OCI-LY3 (cell line): ENCODE data around the gene ZNF862.

Experiments
- H2AFZ ChIP-seq: fragments of 200-600, 300-600 bp; shearing (Covaris generic); 2 replicates; pipeline ENCODE4 v1.6.0; 2014; ENCODE audit warnings: antibody characterized with exemption, low read depth, low read length
- H3K27ac ChIP-seq: fragments of 200-600, 300-600 bp; sonication (generic); 2 replicates; pipeline ENCODE4 v1.5.1; 2014; ENCODE audit warnings: mild to moderate bottlenecking, low read length, moderate library complexity, mixed read lengths
- H3K27me3 ChIP-seq: fragments of 200-600, 300-600 bp; sonication (generic); 2 replicates; pipeline ENCODE4 v1.6.1; 2014; ENCODE audit warnings: low read depth, low read length, mixed read lengths
- H3K36me3 ChIP-seq: fragments of 200-600, 300-600 bp; sonication (generic); replicated peaks from 2 replicates; pipeline ENCODE3; 2014; ENCODE audit warnings: low read depth, low read length, mixed read lengths
- H3K4me1 ChIP-seq: fragments of 300-600, 200-600 bp; sonication (generic); 2 replicates; pipeline ENCODE4 v1.6.1; 2014; ENCODE audit warnings: low read length, mixed read lengths
- H3K4me2 ChIP-seq: fragments of 200-600, 300-600 bp; sonication (generic); 2 replicates; pipeline ENCODE4 v1.6.1; 2014; ENCODE audit warnings: low read length, mixed read lengths
- H3K4me3 ChIP-seq: fragments of 300-600, 200-600 bp; sonication (generic); 2 replicates; pipeline ENCODE4 v1.5.1; 2014; ENCODE audit warnings: antibody characterized with exemption, mild to moderate bottlenecking, low read length, moderate library complexity
- H3K79me2 ChIP-seq: fragments of 300-600, 200-600 bp; shearing (Covaris generic); 2 replicates; pipeline ENCODE4 v1.6.1; 2014; ENCODE audit warnings: mild to moderate bottlenecking, low read length, mixed read lengths
- H3K9ac ChIP-seq: fragments of 300-600, 200-600 bp; shearing (Covaris generic); 2 replicates; pipeline ENCODE4 v1.6.0; 2014; ENCODE audit warnings: mild to moderate bottlenecking, low read length, moderate library complexity
- H3K9me3 ChIP-seq: fragments of 200-600, 300-600 bp; shearing (Covaris generic); 2 replicates; pipeline ENCODE4 v1.6.1; 2014; ENCODE audit warnings: low read length, mixed read lengths; ENCODE audit not compliant: insufficient read depth
- H4K20me1 ChIP-seq: fragments of 200-600, 300-600 bp; sonication (generic); 2 replicates; pipeline ENCODE4 v1.6.1; 2016; ENCODE audit warnings: low read length, mixed read lengths; ENCODE audit not compliant: insufficient read depth
- EZH2phosphoT487 ChIP-seq: fragments of 200-600 bp; shearing (Covaris generic); IDR thresholded peaks from 2 replicates; pipeline ENCODE4 v1.6.1; 2018; ENCODE audit warnings: antibody characterized with exemption, mixed run types, low read depth
- TF ChIP-seq, protein P1 (sequence below): fragments of 200-600, 300-600 bp; sonication (generic); IDR thresholded peaks from 2 replicates; pipeline ENCODE4 v1.5.1; 2014; ENCODE audit warnings: antibody characterized with exemption, low read length, low read depth

Gene ZNF862

DNA sequence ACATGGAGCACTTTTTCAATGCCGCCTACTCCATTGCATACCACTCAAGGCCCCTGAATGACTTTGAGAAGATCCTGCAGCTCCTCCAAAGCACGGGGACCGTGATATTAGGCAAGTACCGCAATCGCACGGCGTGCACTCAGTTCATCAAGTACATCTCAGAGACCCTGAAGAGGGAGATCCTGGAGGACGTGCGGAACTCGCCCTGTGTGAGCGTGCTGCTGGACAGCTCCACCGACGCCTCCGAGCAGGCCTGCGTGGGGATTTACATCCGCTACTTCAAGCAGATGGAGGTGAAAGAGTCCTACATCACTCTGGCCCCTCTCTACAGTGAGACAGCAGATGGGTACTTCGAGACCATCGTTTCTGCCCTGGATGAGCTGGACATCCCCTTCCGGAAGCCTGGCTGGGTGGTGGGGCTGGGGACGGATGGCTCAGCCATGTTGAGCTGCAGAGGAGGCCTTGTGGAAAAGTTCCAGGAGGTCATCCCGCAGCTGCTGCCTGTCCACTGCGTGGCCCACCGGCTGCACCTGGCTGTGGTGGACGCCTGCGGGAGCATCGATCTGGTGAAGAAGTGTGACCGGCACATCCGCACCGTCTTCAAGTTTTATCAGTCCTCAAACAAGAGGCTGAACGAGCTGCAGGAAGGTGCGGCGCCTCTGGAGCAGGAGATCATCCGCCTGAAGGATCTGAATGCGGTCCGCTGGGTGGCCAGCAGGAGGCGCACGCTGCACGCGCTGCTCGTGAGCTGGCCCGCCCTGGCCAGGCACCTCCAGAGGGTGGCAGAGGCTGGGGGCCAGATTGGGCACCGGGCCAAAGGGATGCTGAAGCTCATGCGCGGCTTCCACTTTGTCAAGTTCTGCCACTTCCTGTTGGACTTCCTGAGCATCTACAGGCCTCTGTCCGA, 22.9 kb downstream of the ZNF862 start:
- Histone ChIP-seq H3K4me3 (no peak overlapping the region), H3K9me3 (no peaks in the 10 kb centered on the region), H3K4me1 (no peaks in the 10 kb centered on the region), H2AFZ (no peak overlapping the region), H3K4me2 (no peak overlapping the region), H4K20me1 (no peaks in the 10 kb centered on the region), H3K27ac (no peak overlapping the region), H3K27me3 (no peaks in the 10 kb centered on the region), H3K79me2 (no peaks in the 10 kb centered on the region), H3K36me3 (no peaks in the 10 kb centered on the region), H3K9ac (no peak overlapping the region)
- no peak for TF ChIP-seq EZH2phosphoT487
- TF ChIP-seq, protein P1, sequence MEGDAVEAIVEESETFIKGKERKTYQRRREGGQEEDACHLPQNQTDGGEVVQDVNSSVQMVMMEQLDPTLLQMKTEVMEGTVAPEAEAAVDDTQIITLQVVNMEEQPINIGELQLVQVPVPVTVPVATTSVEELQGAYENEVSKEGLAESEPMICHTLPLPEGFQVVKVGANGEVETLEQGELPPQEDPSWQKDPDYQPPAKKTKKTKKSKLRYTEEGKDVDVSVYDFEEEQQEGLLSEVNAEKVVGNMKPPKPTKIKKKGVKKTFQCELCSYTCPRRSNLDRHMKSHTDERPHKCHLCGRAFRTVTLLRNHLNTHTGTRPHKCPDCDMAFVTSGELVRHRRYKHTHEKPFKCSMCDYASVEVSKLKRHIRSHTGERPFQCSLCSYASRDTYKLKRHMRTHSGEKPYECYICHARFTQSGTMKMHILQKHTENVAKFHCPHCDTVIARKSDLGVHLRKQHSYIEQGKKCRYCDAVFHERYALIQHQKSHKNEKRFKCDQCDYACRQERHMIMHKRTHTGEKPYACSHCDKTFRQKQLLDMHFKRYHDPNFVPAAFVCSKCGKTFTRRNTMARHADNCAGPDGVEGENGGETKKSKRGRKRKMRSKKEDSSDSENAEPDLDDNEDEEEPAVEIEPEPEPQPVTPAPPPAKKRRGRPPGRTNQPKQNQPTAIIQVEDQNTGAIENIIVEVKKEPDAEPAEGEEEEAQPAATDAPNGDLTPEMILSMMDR: peak; percentile 36

DNA sequence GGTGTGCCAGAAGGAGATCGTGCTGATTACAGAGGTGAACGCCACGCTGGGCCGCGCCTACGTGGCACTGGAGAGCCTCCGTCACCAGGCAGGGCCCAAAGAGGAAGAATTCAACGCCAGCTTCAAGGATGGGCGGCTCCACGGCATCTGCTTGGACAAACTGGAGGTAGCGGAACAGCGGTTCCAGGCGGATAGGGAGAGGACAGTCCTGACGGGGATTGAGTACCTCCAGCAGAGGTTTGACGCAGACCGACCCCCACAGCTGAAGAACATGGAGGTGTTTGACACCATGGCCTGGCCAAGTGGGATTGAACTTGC, 23.5 kb downstream of the ZNF862 start:
- H3K9ac ChIP-seq: no peak overlapping the region
- no peaks in the 10 kb centered on the region for H4K20me1 ChIP-seq
- H3K4me1 ChIP-seq: no peaks in the 10 kb centered on the region
- H3K4me3 ChIP-seq: no peak overlapping the region
- TF ChIP-seq, protein P1: no peak
- no peak for TF ChIP-seq EZH2phosphoT487
- no peaks in the 10 kb centered on the region for H3K9me3 ChIP-seq
- no peak overlapping the region for H3K4me2 ChIP-seq
- no peak overlapping the region for H3K27ac ChIP-seq
- H3K27me3 ChIP-seq: no peaks in the 10 kb centered on the region
- H3K36me3 ChIP-seq: no peaks in the 10 kb centered on the region
- no peaks in the 10 kb centered on the region for H3K79me2 ChIP-seq
- no peak overlapping the region for H2AFZ ChIP-seq

DNA sequence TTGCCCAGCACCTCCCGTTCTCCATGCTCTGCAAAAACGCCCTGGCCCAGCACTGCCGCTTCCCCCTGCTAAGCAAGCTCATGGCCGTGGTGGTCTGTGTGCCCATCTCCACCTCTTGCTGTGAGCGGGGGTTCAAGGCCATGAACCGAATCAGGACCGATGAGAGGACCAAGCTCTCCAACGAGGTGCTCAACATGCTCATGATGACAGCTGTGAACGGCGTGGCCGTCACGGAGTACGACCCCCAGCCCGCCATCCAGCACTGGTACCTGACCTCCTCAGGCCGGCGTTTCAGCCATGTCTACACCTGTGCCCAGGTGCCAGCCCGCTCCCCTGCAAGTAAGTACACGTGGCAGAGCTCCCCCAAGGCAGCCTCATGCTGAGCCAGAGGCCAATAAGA, 24.0 kb downstream of the ZNF862 start:
- no peak overlapping the region for H3K4me2 ChIP-seq
- no peaks in the 10 kb centered on the region for H3K27me3 ChIP-seq
- H3K36me3 ChIP-seq: no peaks in the 10 kb centered on the region
- no peak for TF ChIP-seq EZH2phosphoT487
- TF ChIP-seq, protein P1: no peak
- no peak overlapping the region for H3K9ac ChIP-seq
- no peak overlapping the region for H3K4me3 ChIP-seq
- H3K27ac ChIP-seq: no peak overlapping the region
- H4K20me1 ChIP-seq: no peaks in the 10 kb centered on the region
- no peak overlapping the region for H2AFZ ChIP-seq
- H3K79me2 ChIP-seq: no peaks in the 10 kb centered on the region
- H3K9me3 ChIP-seq: no peaks in the 10 kb centered on the region
- H3K4me1 ChIP-seq: no peaks in the 10 kb centered on the region

DNA sequence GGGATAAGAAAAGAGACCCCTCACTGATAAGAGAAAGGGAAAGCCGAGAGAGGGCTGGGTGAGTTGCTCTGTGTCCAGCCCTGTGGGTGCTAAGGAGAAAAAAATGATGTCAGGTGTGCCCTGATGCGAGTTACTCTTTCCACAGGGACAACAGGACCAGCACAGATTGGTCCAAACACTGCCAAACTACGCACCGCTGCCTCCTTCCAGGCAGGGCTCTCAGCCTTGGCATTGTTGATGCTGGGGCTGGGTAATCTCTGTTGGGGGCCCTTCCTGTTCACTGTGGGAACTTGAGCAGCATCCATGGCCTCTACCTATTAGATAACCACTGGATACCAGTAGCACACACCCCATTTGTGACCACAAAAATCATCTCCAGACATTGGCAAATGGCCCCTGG, 25.3 kb downstream of the ZNF862 start:
- H3K4me3 ChIP-seq: no peak overlapping the region
- H3K4me2 ChIP-seq: no peak overlapping the region
- no peaks in the 10 kb centered on the region for H3K36me3 ChIP-seq
- TF ChIP-seq, protein P1: no peak
- TF ChIP-seq EZH2phosphoT487: no peak
- H3K79me2 ChIP-seq: no peaks in the 10 kb centered on the region
- H3K9ac ChIP-seq: no peak overlapping the region
- no peaks in the 10 kb centered on the region for H4K20me1 ChIP-seq
- H3K4me1 ChIP-seq: no peaks in the 10 kb centered on the region
- no peaks in the 10 kb centered on the region for H3K9me3 ChIP-seq
- no peak overlapping the region for H3K27ac ChIP-seq
- no peaks in the 10 kb centered on the region for H3K27me3 ChIP-seq
- H2AFZ ChIP-seq: no peak overlapping the region
